DOHH2 (cell line): ENCODE measurements around the gene PDF.

Experiments used
- EZH2phosphoT487 ChIP-seq: fragments of 200-600 bp; sonication (generic); IDR thresholded peaks from 2 replicates; pipeline ENCODE4 v1.6.1; 2017; ENCODE audit warnings: borderline replicate concordance, mild to moderate bottlenecking, antibody characterized with exemption, low read length, moderate library complexity, mixed read lengths
- TF ChIP-seq, protein P1 (sequence below): fragments of 200-600 bp; sonication (generic); IDR thresholded peaks from one replicate; pipeline ENCODE4 v1.5.1; 2014; ENCODE audit warnings: antibody characterized with exemption, mild to moderate bottlenecking, low read depth, low read length; ENCODE audit not compliant: poor library complexity, severe bottlenecking

DNA sequence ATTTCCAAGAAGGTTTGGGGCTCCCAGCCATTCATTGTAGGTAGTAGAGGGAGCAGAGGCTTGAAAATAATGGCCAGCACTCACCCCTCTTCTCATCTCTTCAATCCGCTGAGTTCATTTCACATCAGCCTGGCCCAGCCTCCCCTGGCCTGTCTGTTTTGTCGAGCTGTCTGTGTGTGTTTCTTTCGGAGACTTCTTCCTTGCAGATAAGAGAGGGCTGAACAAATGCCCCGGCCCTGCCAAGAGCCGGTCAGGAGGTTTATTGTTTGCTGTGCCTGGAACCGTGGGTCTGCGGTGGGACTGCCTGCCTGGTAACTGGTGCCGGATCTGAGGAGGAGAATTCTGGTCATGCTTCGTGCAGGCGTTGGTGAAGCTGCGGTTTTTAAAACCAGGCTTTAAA lies 15.9 kb downstream of the PDF start:
- TF ChIP-seq, protein P1, sequence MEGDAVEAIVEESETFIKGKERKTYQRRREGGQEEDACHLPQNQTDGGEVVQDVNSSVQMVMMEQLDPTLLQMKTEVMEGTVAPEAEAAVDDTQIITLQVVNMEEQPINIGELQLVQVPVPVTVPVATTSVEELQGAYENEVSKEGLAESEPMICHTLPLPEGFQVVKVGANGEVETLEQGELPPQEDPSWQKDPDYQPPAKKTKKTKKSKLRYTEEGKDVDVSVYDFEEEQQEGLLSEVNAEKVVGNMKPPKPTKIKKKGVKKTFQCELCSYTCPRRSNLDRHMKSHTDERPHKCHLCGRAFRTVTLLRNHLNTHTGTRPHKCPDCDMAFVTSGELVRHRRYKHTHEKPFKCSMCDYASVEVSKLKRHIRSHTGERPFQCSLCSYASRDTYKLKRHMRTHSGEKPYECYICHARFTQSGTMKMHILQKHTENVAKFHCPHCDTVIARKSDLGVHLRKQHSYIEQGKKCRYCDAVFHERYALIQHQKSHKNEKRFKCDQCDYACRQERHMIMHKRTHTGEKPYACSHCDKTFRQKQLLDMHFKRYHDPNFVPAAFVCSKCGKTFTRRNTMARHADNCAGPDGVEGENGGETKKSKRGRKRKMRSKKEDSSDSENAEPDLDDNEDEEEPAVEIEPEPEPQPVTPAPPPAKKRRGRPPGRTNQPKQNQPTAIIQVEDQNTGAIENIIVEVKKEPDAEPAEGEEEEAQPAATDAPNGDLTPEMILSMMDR, result no peak
- TF ChIP-seq EZH2phosphoT487, result no peak
